Endothelial cell of umbilical vein (primary cell): Measurements from ENCODE around the gene PLS1. TPM values are rescaled to one million over a fixed set of nuclear protein-coding genes. Genes with fewer than 3 reads are reported as not detected.

ENCODE experiments used
- BruUV-seq: library from RNA; stranded (reverse); fragments of 400-500 nt; replicated peaks from 2 replicates; lab custom pipeline; 2021; lab: Mats Ljungman, UMichigan
- CTCF ChIA-PET: fragments of 300-600, 350-600 bp; sonication (Branson Sonifier 250); formaldehyde crosslinking; loops from one replicate; lab custom pipeline; 2021; ENCODE audit warnings: antibody characterized with exemption, inconsistent platforms; lab: Charles Lee
- POLR2A ChIA-PET: fragments of 300-600, 350-600 bp; sonication (Branson Sonifier 250); formaldehyde crosslinking; loops from one replicate; lab custom pipeline; 2021; ENCODE audit warnings: antibody characterized with exemption, inconsistent platforms; lab: Charles Lee
- DNase-seq: peaks from one replicate; pipeline ENCODE4 v3.0.0-alpha.2; 2011; ENCODE audit warnings: low read depth, low spot score
- FAIRE-seq: peaks from 2 replicates; lab custom pipeline; 2011; peaks lifted over from hg19 to GRCh38; lab: Jason Lieb, UNC
- H2AFZ ChIP-seq: 2 replicates; pipeline ENCODE4 v1.6.0; 2012; ENCODE audit warnings: low read depth, low read length, control low read depth, inconsistent platforms
- H3K27ac ChIP-seq: 2 replicates; pipeline ENCODE4 v1.5.1; 2011; ENCODE audit warnings: low read depth, mild to moderate bottlenecking, control low read depth, low read length, moderate library complexity; ENCODE audit not compliant: insufficient read depth
- H3K27me3 ChIP-seq, 2 experiments: 2 replicates each; pipeline versions ENCODE4 v1.6.0 to v1.6.1; 2011; ENCODE audit warnings: low read length in 2 of 2, mixed read lengths in 1 of 2; ENCODE audit not compliant: control insufficient read depth in 2 of 2, insufficient read depth in 2 of 2
- H3K36me3 ChIP-seq, 2 experiments: 2 replicates in 1 of 2; 3 replicates in 1 of 2; pipeline ENCODE4 v1.5.1; 2011; ENCODE audit warnings: low read length in 2 of 2, mild to moderate bottlenecking in 1 of 2, moderate library complexity in 1 of 2; ENCODE audit not compliant: control insufficient read depth in 2 of 2, insufficient read depth in 2 of 2; ENCODE audit errors: extremely low read depth in 1 of 2
- H3K4me1 ChIP-seq: 3 replicates; pipeline ENCODE4 v1.5.1; 2011; ENCODE audit warnings: mild to moderate bottlenecking, low read length; ENCODE audit not compliant: control insufficient read depth, insufficient read depth; ENCODE audit errors: extremely low read depth
- H3K4me2 ChIP-seq: 2 replicates; pipeline ENCODE4 v1.6.1; 2011; ENCODE audit warnings: low read length, control low read depth, mixed read lengths; ENCODE audit not compliant: insufficient read depth
- H3K4me3 ChIP-seq, 3 experiments: fragments of 200-600 bp in 1 of 3; sonication (generic), shearing (Covaris generic) in 1 of 3; replicated peaks in 1 of 3; 2 replicates each; pipeline ENCODE4 v1.5.1; 2011 to 2016; ENCODE audit warnings: control low read depth in 3 of 3, low read length in 3 of 3, mild to moderate bottlenecking in 2 of 3, inconsistent platforms in 1 of 3, low read depth in 1 of 3, moderate library complexity in 1 of 3; ENCODE audit not compliant: insufficient read depth in 1 of 3
- H3K79me2 ChIP-seq: 2 replicates; pipeline ENCODE4 v1.6.0; 2012; ENCODE audit warnings: low read length, inconsistent platforms; ENCODE audit not compliant: control insufficient read depth, insufficient read depth
- H3K9ac ChIP-seq: replicated peaks from 2 replicates; pipeline ENCODE3; 2011; ENCODE audit warnings: low read length, control low read depth; ENCODE audit not compliant: insufficient read depth; ENCODE audit errors: extremely low read depth
- H3K9me1 ChIP-seq: replicated peaks from 3 replicates; pipeline ENCODE4 v1.6.0; 2011; ENCODE audit warnings: mild to moderate bottlenecking, low read length; ENCODE audit not compliant: control insufficient read depth, insufficient read depth; ENCODE audit errors: extremely low read depth
- H3K9me3 ChIP-seq: replicated peaks from 2 replicates; pipeline ENCODE4 v1.5.1; 2012; ENCODE audit warnings: low read length, inconsistent platforms; ENCODE audit not compliant: control insufficient read depth, insufficient read depth
- H4K20me1 ChIP-seq: replicated peaks from 2 replicates; pipeline ENCODE3; 2011; ENCODE audit warnings: mild to moderate bottlenecking, low read length; ENCODE audit not compliant: control insufficient read depth, insufficient read depth; ENCODE audit errors: extremely low read depth
- EZH2 ChIP-seq: IDR thresholded peaks from 2 replicates; pipeline ENCODE4 v1.6.1; 2012; ENCODE audit warnings: borderline replicate concordance, low read depth, mild to moderate bottlenecking, moderate library complexity, low read length, inconsistent platforms; ENCODE audit not compliant: severe bottlenecking
- FOS ChIP-seq: IDR thresholded peaks from 2 replicates; pipeline ENCODE4 v1.6.1; 2011; ENCODE audit warnings: mild to moderate bottlenecking, low read length, moderate library complexity, borderline replicate concordance; ENCODE audit not compliant: insufficient read depth
- GATA2 ChIP-seq: IDR thresholded peaks from 2 replicates; pipeline ENCODE4 v1.7.0; 2011; ENCODE audit warnings: low read depth, mild to moderate bottlenecking, moderate library complexity, mixed read lengths, low read length; ENCODE audit not compliant: insufficient read length, insufficient read depth
- JUN ChIP-seq: IDR thresholded peaks from 2 replicates; pipeline ENCODE4 v1.6.1; 2011; ENCODE audit warnings: borderline replicate concordance, low read depth; ENCODE audit not compliant: insufficient read length, insufficient read depth
- MYC ChIP-seq: IDR thresholded peaks from one replicate; pipeline ENCODE4 v1.6.1; 2011; ENCODE audit warnings: mild to moderate bottlenecking, low read depth, low read length
- POLR2A ChIP-seq: IDR thresholded peaks from 2 replicates; pipeline ENCODE4 v1.6.1; 2012; ENCODE audit warnings: low read depth, mild to moderate bottlenecking, control low read depth, low read length
- POLR2AphosphoS5 ChIP-seq: IDR thresholded peaks from 2 replicates; pipeline ENCODE4 v1.6.1; 2012; ENCODE audit warnings: low read depth, mild to moderate bottlenecking, control low read depth, low read length, moderate library complexity; ENCODE audit not compliant: insufficient read depth
- dilution Hi-C: fragments of 300-500 bp; cut with MboI; formaldehyde crosslinking; loops from one replicate; pipeline ENCODE4 v1.15.0; 2019; ENCODE audit warnings: low sequenced_read_pairs; ENCODE audit not compliant: extremely low pct_ligation_motif_present
- intact Hi-C: fragments of 100-400 bp; cut with micrococcal nuclease; formaldehyde crosslinking; loops from one replicate; pipeline ENCODE4 v1.10.0; 2022
- polyA plus RNA-seq, 4 experiments: library from polyadenylated mRNA; depleted of rRNA in 3 of 4; stranded (reverse) in 3 of 4; unstranded in 1 of 4; fragments of >200 nt; gene quantifications; 2 replicates each; pipeline versions ENCODE4 v1.2.1 to v1.2.3, GENCODE V29; 2011 to 2012; ENCODE audit warnings: missing spikeins in 1 of 4
- total RNA-seq: library from RNA; stranded (reverse); gene quantifications from 2 replicates; pipeline ENCODE4 v1.2.3, GENCODE V29; 2021
- TF ChIP-seq, protein P1 (sequence below): IDR thresholded peaks from 2 replicates; pipeline ENCODE4 v1.6.1; 2011; ENCODE audit not compliant: insufficient read depth, insufficient read length
- TF ChIP-seq, protein P2 (sequence below), 2 donors: IDR thresholded peaks; 1 replicate in 1 of 2; 2 replicates in 1 of 2; pipeline ENCODE4 v1.5.1; 2011; ENCODE audit warnings: low read length in 2 of 2, mild to moderate bottlenecking in 2 of 2, moderate library complexity in 2 of 2, control low read depth in 1 of 2, inconsistent platforms in 1 of 2, low read depth in 1 of 2; ENCODE audit not compliant: insufficient read depth in 1 of 2; ENCODE audit errors: extremely low read depth in 1 of 2

The PLS1 gene
- total and polyA plus RNA-seq, 2 donors (not counting 3 experiments of a cell fraction or from before 2014, with no cell fraction given), result 0.59 to 1.3 TPM

DNA sequence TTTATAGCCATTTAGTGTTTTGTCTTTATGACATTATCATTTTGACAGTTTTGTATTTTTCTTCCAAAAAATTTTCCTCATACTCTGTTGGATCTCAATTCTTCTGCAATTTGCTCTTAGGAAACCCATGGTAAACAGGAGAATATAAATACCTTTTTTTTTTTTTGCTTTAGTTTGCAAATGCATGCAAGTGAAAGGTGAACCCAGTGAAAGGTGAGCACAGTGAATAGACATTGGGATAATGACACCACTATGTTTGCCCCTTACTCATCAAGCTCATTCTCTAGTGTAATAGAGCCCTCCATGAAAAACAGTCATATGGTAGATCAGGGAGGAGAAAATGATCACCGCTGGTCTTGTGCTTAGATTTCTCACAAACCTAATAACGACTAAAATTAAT lies 68.6 kb downstream of the PLS1 start:
- FAIRE-seq (no peak), DNase-seq (no peak)
- Histone ChIP-seq H3K4me2 (no peak overlapping the region), H3K9me1 (no peaks in the 10 kb centered on the region), H2AFZ (no peak overlapping the region), H3K79me2 (no peaks in the 10 kb centered on the region), H4K20me1 (no peaks in the 10 kb centered on the region), H3K9me3 (no peaks in the 10 kb centered on the region), H3K27me3 (no peaks in the 10 kb centered on the region), H3K4me3 (no peak overlapping the region), H3K4me1 (no peaks in the 10 kb centered on the region), H3K36me3 (no peaks in the 10 kb centered on the region), H3K27ac (no peak overlapping the region), H3K9ac (no peak overlapping the region)
- ChIA-PET CTCF (interaction anchor here (1.1 to 1.2 kb wide), 3 partner anchors 9 to 166 kb away, joined by 3 to 4 read pairs (median 4); no protein-coding TSS in a partner anchor), POLR2A (no interaction called here)
- dilution Hi-C loops (no loop called here), intact Hi-C loops (no loop called here)
- TF ChIP-seq FOS (no peak), JUN (no peak), POLR2AphosphoS5 (no peak), EZH2 (no peak), GATA2 (no peak), POLR2A (no peak), MYC (no peak)
- TF ChIP-seq, protein P1, sequence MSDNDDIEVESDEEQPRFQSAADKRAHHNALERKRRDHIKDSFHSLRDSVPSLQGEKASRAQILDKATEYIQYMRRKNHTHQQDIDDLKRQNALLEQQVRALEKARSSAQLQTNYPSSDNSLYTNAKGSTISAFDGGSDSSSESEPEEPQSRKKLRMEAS, result no peak
- TF ChIP-seq, protein P2, sequence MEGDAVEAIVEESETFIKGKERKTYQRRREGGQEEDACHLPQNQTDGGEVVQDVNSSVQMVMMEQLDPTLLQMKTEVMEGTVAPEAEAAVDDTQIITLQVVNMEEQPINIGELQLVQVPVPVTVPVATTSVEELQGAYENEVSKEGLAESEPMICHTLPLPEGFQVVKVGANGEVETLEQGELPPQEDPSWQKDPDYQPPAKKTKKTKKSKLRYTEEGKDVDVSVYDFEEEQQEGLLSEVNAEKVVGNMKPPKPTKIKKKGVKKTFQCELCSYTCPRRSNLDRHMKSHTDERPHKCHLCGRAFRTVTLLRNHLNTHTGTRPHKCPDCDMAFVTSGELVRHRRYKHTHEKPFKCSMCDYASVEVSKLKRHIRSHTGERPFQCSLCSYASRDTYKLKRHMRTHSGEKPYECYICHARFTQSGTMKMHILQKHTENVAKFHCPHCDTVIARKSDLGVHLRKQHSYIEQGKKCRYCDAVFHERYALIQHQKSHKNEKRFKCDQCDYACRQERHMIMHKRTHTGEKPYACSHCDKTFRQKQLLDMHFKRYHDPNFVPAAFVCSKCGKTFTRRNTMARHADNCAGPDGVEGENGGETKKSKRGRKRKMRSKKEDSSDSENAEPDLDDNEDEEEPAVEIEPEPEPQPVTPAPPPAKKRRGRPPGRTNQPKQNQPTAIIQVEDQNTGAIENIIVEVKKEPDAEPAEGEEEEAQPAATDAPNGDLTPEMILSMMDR (IDR thresholded peaks at IDR 0.05; ENCODE audit: extremely low read depth in 1 of 2, insufficient read depth in 1 of 2, low read depth in 1 of 2, low read length in 2 of 2), result no peak
- no TSS peak for BruUV-seq
